ENCODE results near the gene DCAF4.

GRCh38 chr14:72925815-72926291, 411 bp upstream of the DCAF4 start:
- TF ChIP-seq CTCF (conservative IDR thresholded peaks at IDR 0.05) (no peak), EZH2 (IDR thresholded peaks at IDR 0.05; ENCODE audit: low read depth) (no peak)

All from PC-9 (cell line).